ENCODE data around the gene LRBA. TPM values are rescaled to one million over a fixed set of nuclear protein-coding genes. Genes with fewer than 3 reads are reported as not detected.
A peak's percentile ranks its signal among the peaks of the same experiment; 100 is the strongest.

The LRBA gene
- total and polyA plus RNA-seq, 12 donors: 6.2 to 31.2 (median 23.9) TPM

GRCh38 chr4:150302553-150302952 is 712.5 kb downstream of the LRBA start:
- 82 to 85% methylated on average over 4 of the region's 4 CpGs for WGBS, 2 donors
- no peak for TF ChIP-seq CTCF (IDR thresholded peaks at IDR 0.05)
- Histone ChIP-seq H3K36me3 (no peaks in the 10 kb centered on the region), H3K4me3 (no peak overlapping the region), H3K27me3 (no peaks in the 10 kb centered on the region), H3K9me3 (no peaks in the 10 kb centered on the region), H3K27ac (no peak overlapping the region), H3K4me1 (peaks cover 0 to 11% (median 0%) of the 10 kb centered on the region in 9 donors)
- ATAC-seq: peak in 1 of 8 donors; percentile 48
- no peak for DNase-seq
- intact Hi-C loops (cut with DNase I): loop anchor here in 2 of 10 donors (5.0 to 10.0 kb wide), 2 partner anchors 552 to 560 kb away; no protein-coding TSS in a partner anchor

GRCh38 chr4:150299816-150300215 is 715.3 kb downstream of the LRBA start:
- 95 to 99% methylated on average over 4 of the region's 4 CpGs for WGBS, 2 donors
- Histone ChIP-seq H3K4me1 (peaks cover 0 to 11% (median 0%) of the 10 kb centered on the region in 9 donors), H3K4me3 (no peak overlapping the region), H3K27me3 (no peaks in the 10 kb centered on the region), H3K27ac (no peak overlapping the region), H3K36me3 (no peaks in the 10 kb centered on the region), H3K9me3 (no peaks in the 10 kb centered on the region)
- TF ChIP-seq CTCF (IDR thresholded peaks at IDR 0.05): no peak
- intact Hi-C loops (cut with DNase I): loop anchor here in 8 of 10 donors (2.0 to 10.0 kb wide), 9 partner anchors 285 to 652 kb away; partner anchors contain the start of gene MAB21L2 (in 1 of the 8)
- DNase-seq: no peak
- ATAC-seq: no peak

- Histone ChIP-seq H3K27me3 (no peaks in the 10 kb centered on the region), H3K4me1 (peaks cover 0 to 10% (median 0%) of the 10 kb centered on the region in 9 donors), H3K4me3 (no peak overlapping the region), H3K9me3 (no peaks in the 10 kb centered on the region), H3K27ac (no peak overlapping the region), H3K36me3 (no peaks in the 10 kb centered on the region)
- TF ChIP-seq CTCF (IDR thresholded peaks at IDR 0.05): peak; percentile 30 to 78 (median 70)
- intact Hi-C loops (cut with DNase I): loop anchor here (1.0 to 10.0 kb wide), 9 partner anchors 287 to 654 kb away; partner anchors contain the start of gene MAB21L2 (in 1 of the 10)
- ATAC-seq (peak in 2 of 8 donors; percentile 37 to 49), DNase-seq (peak in 1 of 2 donors; percentile 27)
- 98 to 100% methylated on average over 1 of the region's 1 CpG for WGBS, 2 donors
These were observed 717.1 kb downstream of the LRBA start for GRCh38 chr4:150297861-150298474.

GRCh38 chr4:150289881-150290280 is 725.2 kb downstream of the LRBA start:
- Histone ChIP-seq H3K27me3 (no peaks in the 10 kb centered on the region), H3K4me3 (no peak overlapping the region), H3K27ac (no peak overlapping the region), H3K9me3 (peaks cover 0 to 6% (median 0%) of the 10 kb centered on the region in 11 donors), H3K4me1 (peaks cover 0 to 4% (median 0%) of the 10 kb centered on the region in 9 donors), H3K36me3 (peaks cover 0 to 5% (median 0%) of the 10 kb centered on the region in 9 donors)
- TF ChIP-seq CTCF (IDR thresholded peaks at IDR 0.05): no peak
- 85 to 87% methylated on average over 3 of the region's 3 CpGs for WGBS, 2 donors
- DNase-seq: no peak
- intact Hi-C loops (cut with DNase I): loop anchor here in 3 of 10 donors (10.0 kb wide), 3 partner anchors 295 to 575 kb away; partner anchors contain the start of gene MAB21L2 (in 1 of the 3)
- ATAC-seq: no peak
